ENCODE measurements around the gene NTHL1.

Gene NTHL1

GRCh38 chr16:2062801-2063200 is 15.2 kb upstream of the NTHL1 start:
- DNase-seq = no peak

GRCh38 chr16:2061526-2061925 is 13.9 kb upstream of the NTHL1 start:
- no peak for DNase-seq

- DNase-seq = no peak
Measured at GRCh38 chr16:2061023-2061422, 13.4 kb upstream of the NTHL1 start.

- DNase-seq = no peak
Measured at GRCh38 chr16:2060346-2060745, 12.7 kb upstream of the NTHL1 start.

- no peak for DNase-seq
Measured at GRCh38 chr16:2058872-2059271, 11.2 kb upstream of the NTHL1 start.

- no peak for DNase-seq
Measured at GRCh38 chr16:2058420-2058819, 10.8 kb upstream of the NTHL1 start.

- DNase-seq = no peak
Measured at GRCh38 chr16:2057438-2057837, 9.8 kb upstream of the NTHL1 start.

GRCh38 chr16:2056681-2057407 is 9.2 kb upstream of the NTHL1 start:
- peak in 1 of 2 experiments; percentile 15 for DNase-seq

GRCh38 chr16:2056077-2056476 is 8.4 kb upstream of the NTHL1 start:
- DNase-seq = no peak

- DNase-seq = no peak
Measured at GRCh38 chr16:2054543-2055245, 7.1 kb upstream of the NTHL1 start.

GRCh38 chr16:2053897-2054296 is 6.3 kb upstream of the NTHL1 start:
- no peak for DNase-seq

- no peak for DNase-seq
Measured at GRCh38 chr16:2053211-2053610, 5.6 kb upstream of the NTHL1 start.

- DNase-seq = no peak
Measured at GRCh38 chr16:2048116-2048543, 496 bp upstream of the NTHL1 start.

GRCh38 chr16:2046893-2047329 is 723 bp downstream of the NTHL1 start:
- DNase-seq = no peak

GRCh38 chr16:2045965-2046892 is 1.4 kb downstream of the NTHL1 start:
- no peak for DNase-seq

GRCh38 chr16:2044541-2044940 is 3.1 kb downstream of the NTHL1 start:
- DNase-seq = no peak

GRCh38 chr16:2043667-2044451 is 3.8 kb downstream of the NTHL1 start:
- no peak for DNase-seq

- DNase-seq = no peak
Measured at GRCh38 chr16:2042986-2043666, 4.5 kb downstream of the NTHL1 start.

- peak; percentile 19 to 83 for DNase-seq
Measured at GRCh38 chr16:2042171-2042985, 5.3 kb downstream of the NTHL1 start.

GRCh38 chr16:2040787-2041522 is 6.7 kb downstream of the NTHL1 start:
- DNase-seq = no peak
